GM12878 (cell line): ENCODE data around the gene ASAP3. TPM values are rescaled to one million over a fixed set of nuclear protein-coding genes. Genes with fewer than 3 reads are reported as not detected.

Source experiments
- ATF7 ChIP-seq: fragments of 450-650 bp; IDR thresholded peaks from 2 replicates; pipeline ENCODE4 v1.6.1; 2016; ENCODE audit warnings: low read depth, mild to moderate bottlenecking
- BRCA1 ChIP-seq: IDR thresholded peaks from 2 replicates; pipeline ENCODE4 v1.6.1; 2011; ENCODE audit warnings: low read depth, low read length, improper control_type of control experiment
- CEBPB ChIP-seq, 2 experiments: fragments of 150-350 bp in 1 of 2; IDR thresholded peaks; 2 replicates each; pipeline ENCODE4 v1.6.1; 2012 to 2014; ENCODE audit warnings: low read depth in 2 of 2, low read length in 2 of 2, borderline replicate concordance in 1 of 2, inconsistent platforms in 1 of 2
- CHD4 ChIP-seq: fragments of 200-600 bp; sonication (generic); IDR thresholded peaks from 2 replicates; pipeline ENCODE4 v1.6.1; 2016; ENCODE audit warnings: mild to moderate bottlenecking
- GATAD2B ChIP-seq: fragments of 450-650 bp; conservative IDR thresholded peaks from 2 replicates; pipeline ENCODE4 v1.6.1; 2017; ENCODE audit warnings: low read depth, mild to moderate bottlenecking, moderate library complexity
- JUNB ChIP-seq: IDR thresholded peaks from 2 replicates; pipeline ENCODE4 v1.6.1; 2016; ENCODE audit warnings: antibody characterized with exemption, mild to moderate bottlenecking
- KAT2A ChIP-seq: conservative IDR thresholded peaks from 2 replicates; pipeline ENCODE4 v1.6.1; 2011; ENCODE audit warnings: low read depth, low read length; ENCODE audit not compliant: control insufficient read depth
- NR2C1 ChIP-seq: fragments of 450-650 bp; IDR thresholded peaks from 2 replicates; pipeline ENCODE4 v1.6.1; 2017; ENCODE audit warnings: antibody characterized with exemption, mild to moderate bottlenecking, moderate library complexity
- NRF1 ChIP-seq: conservative IDR thresholded peaks from 2 replicates; pipeline ENCODE4 v1.6.1; 2011; ENCODE audit warnings: mild to moderate bottlenecking, low read depth, low read length, improper control_type of control experiment
- POLR2A ChIP-seq: IDR thresholded peaks from 2 replicates; pipeline ENCODE4 v1.6.1; 2011; ENCODE audit warnings: low read depth, mild to moderate bottlenecking, low read length
- polyA plus RNA-seq, 11 experiments: library from polyadenylated mRNA; depleted of rRNA in 4 of 11; unstranded in 6 of 11; stranded (reverse) in 5 of 11; fragments of >200 nt; fragmentation: Nextera tagmentation in 4 of 11; fragmentation: Illumina TruSeq in 1 of 11; extraction: Ambion mirVana in 4 of 11; extraction: Trizol in 1 of 11; gene quantifications; 1 replicate in 1 of 11; 2 replicates in 10 of 11; pipeline versions ENCODE4 v1.2.1 to v1.2.3, GENCODE V29; 2011 to 2016; ENCODE audit warnings: inconsistent platforms in 2 of 11, missing spikeins in 2 of 11, low read depth in 1 of 11
- total RNA-seq, 4 experiments: library from RNA; depleted of rRNA in 3 of 4; stranded (reverse); fragments of >200 nt in 3 of 4; fragmentation: Illumina TruSeq in 1 of 4; extraction: Trizol in 1 of 4; gene quantifications; 2 replicates each; pipeline versions ENCODE4 v1.2.1 to v1.2.3, GENCODE V29; 2013 to 2021
- TF ChIP-seq, protein P1 (sequence below), 3 experiments: IDR thresholded peaks in 2 of 3; conservative IDR thresholded peaks in 1 of 3; 2 replicates each; pipeline ENCODE4 v1.5.1; 2011; ENCODE audit warnings: low read depth in 3 of 3, low read length in 3 of 3, mild to moderate bottlenecking in 3 of 3, control low read depth in 2 of 3, moderate library complexity in 2 of 3, inconsistent platforms in 1 of 3, mixed read lengths in 1 of 3; ENCODE audit not compliant: control insufficient read depth in 2 of 3, insufficient read depth in 1 of 3; ENCODE audit errors: extremely low read depth in 1 of 3

ASAP3 gene
- total and polyA plus RNA-seq, 10 of the 15 experiments (the other 5 are each of a cell fraction or from before 2014, with no cell fraction given) = 0.04 to 0.92 (median 0.34) TPM; not detected in 1

DNA sequence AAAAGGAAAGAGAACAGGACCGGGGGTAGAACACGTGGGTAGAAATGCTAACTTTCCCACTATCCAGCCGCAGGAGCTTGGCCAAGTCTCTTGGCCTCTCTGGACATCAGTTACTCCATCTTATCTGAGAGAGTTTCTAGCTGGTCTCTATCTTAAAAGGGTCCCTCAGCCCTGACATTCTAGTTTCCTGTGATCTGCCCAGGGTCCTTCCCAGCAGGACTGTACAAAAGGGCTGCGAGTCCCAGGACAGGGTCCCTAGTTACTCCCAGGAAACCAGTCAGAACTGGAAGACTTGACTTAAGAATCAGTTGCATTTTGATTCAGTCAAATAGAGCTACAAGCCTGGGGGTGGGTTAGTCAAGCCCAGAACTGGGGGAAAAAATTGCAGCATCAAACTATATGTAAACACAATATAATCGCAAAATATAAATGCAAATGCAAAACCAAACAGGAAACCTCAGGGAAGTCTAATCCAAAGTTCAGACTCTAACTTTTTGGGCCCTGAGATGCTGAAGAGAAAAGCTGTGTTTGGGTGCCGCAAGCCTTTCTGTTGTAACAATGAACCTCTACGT lies 2.9 kb downstream of the ASAP3 start (continued):
- no peak for TF ChIP-seq GATAD2B
- no peak for TF ChIP-seq NRF1
- TF ChIP-seq ATF7 = no peak
- TF ChIP-seq, protein P1, sequence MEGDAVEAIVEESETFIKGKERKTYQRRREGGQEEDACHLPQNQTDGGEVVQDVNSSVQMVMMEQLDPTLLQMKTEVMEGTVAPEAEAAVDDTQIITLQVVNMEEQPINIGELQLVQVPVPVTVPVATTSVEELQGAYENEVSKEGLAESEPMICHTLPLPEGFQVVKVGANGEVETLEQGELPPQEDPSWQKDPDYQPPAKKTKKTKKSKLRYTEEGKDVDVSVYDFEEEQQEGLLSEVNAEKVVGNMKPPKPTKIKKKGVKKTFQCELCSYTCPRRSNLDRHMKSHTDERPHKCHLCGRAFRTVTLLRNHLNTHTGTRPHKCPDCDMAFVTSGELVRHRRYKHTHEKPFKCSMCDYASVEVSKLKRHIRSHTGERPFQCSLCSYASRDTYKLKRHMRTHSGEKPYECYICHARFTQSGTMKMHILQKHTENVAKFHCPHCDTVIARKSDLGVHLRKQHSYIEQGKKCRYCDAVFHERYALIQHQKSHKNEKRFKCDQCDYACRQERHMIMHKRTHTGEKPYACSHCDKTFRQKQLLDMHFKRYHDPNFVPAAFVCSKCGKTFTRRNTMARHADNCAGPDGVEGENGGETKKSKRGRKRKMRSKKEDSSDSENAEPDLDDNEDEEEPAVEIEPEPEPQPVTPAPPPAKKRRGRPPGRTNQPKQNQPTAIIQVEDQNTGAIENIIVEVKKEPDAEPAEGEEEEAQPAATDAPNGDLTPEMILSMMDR (IDR thresholded peaks at IDR 0.05 in 2 of 3, conservative IDR thresholded peaks at IDR 0.05 in 1 of 3; ENCODE audit: control insufficient read depth in 2 of 3, extremely low read depth in 1 of 3, insufficient read depth in 1 of 3, low read depth in 3 of 3, low read length in 3 of 3) = no peak
- TF ChIP-seq BRCA1 = no peak
- no peak for TF ChIP-seq CHD4
- TF ChIP-seq KAT2A = no peak
- TF ChIP-seq POLR2A = no peak
- no peak for TF ChIP-seq NR2C1
- TF ChIP-seq CEBPB (IDR thresholded peaks at IDR 0.05; ENCODE audit: borderline replicate concordance in 1 of 2, low read depth in 2 of 2, low read length in 2 of 2) = no peak
- peak; percentile 60 for TF ChIP-seq JUNB
- TF ChIP-seq, all 136 proteins: peak for 2
